ENCODE results near the gene PARP16.
"Not testable (repeated sequence)": the region's sequence is repeated elsewhere in the genome, so short reads cannot be mapped to it uniquely, and the experiment has no call there.

Gene PARP16

DNA sequence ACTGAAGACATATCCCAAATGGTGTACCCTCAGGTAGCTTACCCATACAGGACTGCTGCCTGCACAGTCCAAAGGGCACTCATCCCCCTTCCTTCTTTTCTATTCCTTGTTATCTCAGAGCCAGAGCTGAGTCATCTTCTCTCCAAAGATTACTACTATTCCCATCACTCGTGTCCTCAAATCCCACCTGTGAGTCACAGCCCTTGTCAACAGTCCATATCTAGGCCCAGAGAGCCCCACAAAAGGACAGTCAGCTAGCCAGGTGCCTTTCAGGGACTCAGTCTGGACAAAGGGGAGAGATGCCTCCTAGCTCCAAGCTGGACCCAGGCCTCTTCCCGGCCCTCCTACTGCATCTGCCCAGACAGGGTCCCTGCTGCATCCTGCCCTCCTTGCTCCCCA is 11.0 kb downstream of the PARP16 start:
- DNase-seq (ENCODE audit: low read depth in 2 of 2) = no peak

DNA sequence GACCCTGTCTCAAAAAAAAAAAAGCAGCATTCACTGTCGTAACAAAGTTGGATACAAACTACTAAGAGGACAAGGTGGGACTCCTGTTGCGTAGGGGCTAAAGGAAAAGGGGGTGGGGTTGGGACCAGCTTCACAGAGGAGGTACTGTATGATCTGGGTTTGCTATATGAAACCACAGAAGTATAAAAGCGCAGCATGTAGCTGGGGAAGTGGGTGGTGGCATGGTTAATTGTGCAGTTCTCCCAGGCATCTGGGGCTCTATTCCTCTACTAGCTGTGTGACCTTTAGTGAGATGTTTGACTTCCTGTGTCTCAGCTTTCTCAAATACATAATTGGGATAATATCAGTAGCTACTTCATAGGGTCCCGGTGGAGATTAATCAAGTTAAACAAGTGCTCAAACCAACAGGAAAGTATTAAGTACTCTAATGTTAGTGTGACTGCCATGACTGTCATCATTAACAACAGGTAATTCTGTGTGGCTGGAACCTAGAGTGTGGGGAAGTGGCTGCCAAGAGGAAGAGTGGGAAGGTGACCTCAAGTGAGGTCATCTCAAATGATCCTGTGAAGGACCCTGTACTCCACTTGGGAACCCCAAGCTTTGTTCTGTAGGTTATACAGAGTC is 11.5 kb downstream of the PARP16 start:
- DNase-seq (ENCODE audit: low read depth in 2 of 2) = no peak

DNA sequence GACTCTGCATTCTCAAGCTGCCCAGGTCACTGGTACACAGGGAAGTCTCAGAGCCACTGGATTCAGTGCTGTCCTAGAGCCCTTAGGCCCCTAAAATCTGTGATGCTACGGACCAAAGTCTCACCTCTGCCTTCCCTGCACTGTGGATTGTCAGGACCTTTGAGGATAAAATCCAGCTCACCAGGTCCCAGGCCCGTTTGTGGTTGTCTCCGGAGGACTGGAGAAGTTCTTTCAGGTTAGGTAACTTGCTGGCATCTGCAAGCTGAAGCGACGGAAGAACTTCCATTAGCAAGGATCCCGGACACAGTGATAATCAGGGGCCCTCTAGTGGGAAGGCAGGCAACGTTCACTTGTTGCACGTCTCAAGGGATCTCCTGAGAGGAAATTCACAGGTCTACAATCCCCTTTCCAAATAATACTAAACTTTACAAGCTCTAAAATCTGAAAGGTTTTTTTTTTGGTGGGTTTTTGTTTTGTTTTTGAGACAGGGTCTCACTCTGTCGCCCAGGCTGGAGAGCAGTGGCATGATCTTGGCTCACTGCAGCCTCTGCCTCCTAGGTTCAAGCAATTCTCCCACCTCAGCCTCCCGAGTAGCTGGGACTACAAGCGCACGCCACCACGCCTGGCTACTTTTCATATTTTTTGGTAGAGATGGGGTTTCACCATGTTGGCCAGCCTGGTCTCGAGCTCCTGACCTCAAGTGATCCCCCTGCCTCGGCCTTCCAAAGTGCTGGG is 15.7 kb downstream of the PARP16 start:
- DNase-seq (ENCODE audit: low read depth in 2 of 2) = peak in 1 of 2 experiments; percentile 53

DNA sequence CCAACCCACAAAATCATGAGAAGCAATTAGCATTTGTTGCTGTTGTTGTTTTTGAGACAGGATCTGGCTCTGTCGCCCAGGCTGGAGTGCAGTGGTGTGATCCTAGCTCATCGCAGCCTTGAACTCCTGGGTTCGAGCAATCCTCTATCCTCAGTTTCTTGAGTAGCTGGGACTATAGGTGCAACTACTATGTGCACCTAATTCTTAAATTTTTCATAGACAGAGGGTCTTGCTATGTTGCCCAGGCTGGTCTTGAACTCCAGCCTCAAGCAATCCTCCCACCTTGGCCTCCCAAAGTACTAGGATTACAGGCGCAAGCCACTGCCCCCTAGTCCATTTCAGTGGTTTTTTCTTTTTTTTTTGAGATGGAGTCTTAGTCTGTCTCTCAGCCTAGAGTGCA is 18.3 kb downstream of the PARP16 start:
- no peak for DNase-seq (ENCODE audit: low read depth in 2 of 2)

DNA sequence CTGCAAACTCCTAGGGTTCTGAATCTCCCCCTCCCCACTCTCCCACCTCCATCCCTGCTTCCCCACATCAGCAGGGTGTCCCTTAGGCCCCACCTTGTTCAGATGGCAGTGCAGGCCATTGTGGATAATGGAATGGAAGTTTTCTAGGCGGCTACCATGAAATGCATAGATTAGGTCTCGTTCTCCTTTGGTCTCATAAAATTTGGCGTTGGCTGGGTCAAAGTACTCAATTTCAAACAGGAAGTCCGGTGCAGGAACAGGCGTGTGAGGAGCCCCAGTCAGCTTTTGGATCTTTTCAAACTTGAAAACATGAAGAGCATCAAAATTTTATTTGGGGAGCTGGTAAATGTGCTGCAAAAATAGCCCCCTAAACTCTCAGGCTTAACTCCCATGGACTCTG is 20.2 kb downstream of the PARP16 start:
- DNase-seq (ENCODE audit: low read depth in 2 of 2) = no peak

DNA sequence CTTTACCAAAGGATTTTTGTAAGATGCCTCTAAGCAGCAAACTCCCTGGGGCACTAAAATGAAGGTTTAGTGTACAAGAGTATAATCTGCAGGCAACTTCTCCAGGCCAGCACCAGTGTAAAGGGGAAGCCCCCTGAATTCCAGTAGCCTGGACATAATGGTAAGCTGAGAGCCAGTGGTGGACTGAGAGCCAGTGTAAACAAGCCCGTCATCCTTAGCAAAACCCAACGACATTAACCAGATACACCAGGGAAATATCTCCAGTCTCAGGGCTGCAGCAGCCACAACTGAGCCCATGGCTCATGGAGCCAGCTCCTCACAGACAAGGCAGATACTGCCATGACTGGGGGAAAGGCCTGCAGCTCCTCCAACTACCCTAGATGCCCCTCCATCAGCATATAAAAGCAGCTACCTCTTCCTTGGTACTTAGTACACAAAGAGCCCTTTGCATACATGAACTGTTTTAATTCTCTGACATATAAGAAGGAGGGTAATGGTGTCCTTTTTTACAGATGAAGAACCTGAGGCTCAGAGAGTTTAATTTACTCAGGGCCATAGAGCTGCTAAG is 21.7 kb downstream of the PARP16 start:
- no peak for DNase-seq (ENCODE audit: low read depth in 2 of 2)

DNA sequence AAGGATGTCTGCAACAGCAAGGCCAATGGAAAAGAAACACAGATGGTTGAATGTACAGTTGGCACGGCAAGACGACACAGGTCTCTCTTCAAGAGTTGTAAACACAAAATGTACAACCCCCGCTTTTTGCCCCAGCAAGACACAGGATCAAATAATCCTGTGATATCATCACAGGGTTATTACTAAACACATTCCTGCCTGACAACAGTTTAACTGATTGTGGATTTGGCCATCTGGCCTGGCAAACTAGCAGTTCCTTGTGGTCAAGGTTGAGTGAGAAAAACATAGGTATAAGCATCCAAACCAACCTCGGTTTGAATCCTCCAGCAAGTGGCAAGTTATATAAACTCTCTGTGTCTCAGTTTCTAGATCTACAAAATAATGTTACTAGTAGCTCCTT is 23.4 kb downstream of the PARP16 start:
- DNase-seq (ENCODE audit: low read depth in 2 of 2) = no peak

DNA sequence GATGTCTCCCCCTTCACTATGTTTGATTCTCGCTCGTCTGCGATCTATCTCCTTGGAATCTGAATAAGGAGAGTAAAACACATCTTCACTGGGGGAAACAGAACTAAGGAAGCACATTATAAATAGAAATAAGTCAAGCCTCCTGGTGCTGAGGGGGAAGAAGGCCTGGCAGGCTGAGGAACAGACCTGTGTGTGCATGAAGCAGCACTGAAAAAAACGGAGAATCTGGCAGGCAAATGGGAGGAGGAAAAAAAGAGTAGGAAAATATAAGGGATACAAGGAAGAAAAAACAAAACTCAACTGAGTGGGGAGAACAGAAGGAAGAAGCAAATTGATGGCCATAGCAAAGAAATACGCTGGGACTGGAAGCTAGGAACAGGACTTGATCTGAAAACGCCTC is 25.7 kb downstream of the PARP16 start:
- DNase-seq (ENCODE audit: low read depth in 2 of 2) = no peak

DNA sequence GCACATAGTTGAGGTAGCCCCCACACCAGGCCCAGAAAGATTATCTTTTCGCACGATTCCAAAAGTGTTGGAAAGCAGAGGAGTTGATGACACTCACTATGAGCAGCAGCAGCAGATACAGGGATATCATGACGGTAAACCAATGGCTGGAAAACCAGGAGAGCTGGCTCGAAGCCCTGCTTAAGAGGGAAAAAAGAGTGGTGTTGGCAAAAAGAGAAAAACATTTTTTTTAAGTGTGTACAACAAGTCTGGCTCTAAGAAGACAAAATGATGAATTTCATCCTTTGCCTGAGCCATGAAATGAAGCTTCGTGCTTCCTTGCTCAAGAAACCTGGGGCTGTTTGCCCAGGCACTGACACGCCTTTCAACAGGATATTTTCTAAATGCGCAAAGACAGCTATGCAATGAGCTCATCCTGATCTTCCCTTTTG is 27.3 kb downstream of the PARP16 start:
- DNase-seq (ENCODE audit: low read depth in 2 of 2) = no peak

DNA sequence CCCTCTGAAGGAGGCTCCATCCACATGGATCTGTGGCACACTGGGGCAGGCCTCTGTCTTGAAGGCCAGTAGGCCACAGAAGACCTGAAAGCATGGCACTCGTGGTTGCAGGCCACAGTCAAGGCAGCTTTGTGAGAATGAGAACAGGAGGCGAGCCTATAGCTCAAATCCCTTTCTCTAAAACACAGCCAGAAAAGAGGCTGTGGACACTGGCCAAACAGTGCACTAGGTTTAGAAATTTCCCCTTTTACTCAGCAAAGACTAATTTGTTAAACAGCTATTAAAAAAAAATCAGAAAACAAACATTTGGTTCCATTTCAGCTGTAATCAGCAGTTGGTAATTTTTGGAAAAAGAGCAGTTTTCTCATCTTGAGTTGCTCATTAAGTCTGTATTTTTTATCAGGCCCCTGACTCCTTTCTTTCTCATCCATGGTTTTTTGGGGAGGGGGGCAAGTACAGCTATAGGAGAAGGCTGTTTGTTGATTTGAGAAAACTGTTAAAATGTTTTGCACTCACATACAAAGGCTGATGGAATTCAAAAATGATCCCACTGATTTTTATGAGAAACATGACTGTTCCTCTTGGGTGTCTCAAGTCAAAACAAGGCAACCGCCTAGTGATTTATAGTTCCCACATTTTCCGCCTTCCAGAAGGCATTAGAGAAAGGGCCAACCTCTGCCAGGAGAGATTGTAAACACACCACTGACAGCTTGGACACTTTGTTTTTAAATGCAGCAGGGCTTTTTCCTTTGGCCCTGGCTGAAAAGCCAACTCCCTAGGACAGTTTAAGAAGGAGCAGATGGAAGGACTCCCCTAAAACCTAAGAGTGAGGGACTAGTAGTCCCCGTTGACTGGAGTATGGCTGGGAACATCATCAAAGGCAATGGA is 28.1 kb downstream of the PARP16 start:
- DNase-seq (ENCODE audit: low read depth in 2 of 2) = no peak

DNA sequence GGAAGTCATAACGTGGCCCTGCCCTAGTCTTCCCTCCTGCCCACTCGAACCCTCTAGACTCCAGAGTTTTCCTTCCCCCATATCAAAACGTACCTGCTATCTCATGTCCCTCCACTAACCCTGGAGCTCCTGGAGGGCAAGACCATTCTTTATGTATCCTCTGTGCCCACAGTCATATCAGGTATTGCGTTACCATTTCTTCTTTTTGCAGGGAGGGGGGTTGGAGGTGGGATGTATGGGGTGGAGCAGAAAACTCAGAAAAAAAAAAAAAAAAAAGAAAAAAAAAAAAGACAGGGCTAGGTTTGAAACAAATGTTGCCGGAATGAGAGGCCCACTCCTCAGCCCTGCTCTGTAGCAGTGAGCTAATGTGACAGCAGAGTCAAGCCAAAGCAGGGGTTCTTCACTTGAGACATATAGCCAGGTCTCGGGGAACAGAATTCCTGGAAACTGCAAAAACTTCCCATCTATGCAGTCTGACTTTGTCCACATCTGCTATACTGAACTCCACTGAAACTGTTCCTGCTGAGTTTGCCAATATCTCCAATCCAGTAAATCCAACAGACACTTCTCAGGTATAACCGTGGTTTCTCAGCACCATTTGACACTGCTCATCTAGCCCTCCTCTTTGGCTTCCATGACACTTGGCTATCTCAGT is 31.1 kb downstream of the PARP16 start:
- no peak for DNase-seq (ENCODE audit: low read depth in 2 of 2)

DNA sequence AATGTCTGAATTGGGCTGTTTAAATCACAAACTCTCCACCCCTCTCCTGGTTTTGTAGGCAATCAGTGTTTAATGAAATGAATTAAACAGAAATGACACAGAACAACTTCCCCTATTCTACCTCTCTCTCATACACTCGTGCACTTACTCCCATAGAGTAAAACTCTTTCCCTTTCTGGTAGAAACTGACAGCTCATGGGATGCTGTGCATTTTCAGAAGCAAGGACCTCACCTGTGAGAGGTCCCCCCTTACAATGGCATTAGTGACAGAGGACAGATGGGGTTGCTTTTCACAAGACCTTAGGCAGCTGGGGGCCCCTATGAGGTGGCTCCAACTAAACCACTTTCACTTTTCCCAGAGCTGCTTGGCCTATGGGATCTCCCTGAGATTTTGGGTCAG is 31.9 kb downstream of the PARP16 start:
- no peak for DNase-seq (ENCODE audit: low read depth in 2 of 2)

DNA sequence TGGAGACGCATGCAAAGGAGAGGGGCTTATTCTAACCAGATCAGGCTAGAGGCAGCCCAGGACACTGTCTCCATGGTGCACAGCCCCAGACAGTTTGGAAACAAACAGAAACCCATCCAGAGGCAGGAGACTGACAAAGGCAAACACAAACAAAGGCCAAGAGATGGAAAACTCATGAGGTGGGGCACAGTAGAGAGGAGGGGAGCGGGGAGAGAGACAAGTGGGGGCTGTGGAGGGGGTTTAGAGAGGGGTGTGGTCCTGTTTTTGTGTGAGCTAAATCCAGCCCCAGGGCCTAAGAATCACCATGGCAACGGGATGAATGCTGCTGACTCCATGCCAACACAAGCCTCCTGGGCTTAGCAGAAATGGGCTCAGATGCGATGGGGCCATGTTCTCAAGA is 32.3 kb downstream of the PARP16 start:
- DNase-seq (ENCODE audit: low read depth in 2 of 2) = no peak

DNA sequence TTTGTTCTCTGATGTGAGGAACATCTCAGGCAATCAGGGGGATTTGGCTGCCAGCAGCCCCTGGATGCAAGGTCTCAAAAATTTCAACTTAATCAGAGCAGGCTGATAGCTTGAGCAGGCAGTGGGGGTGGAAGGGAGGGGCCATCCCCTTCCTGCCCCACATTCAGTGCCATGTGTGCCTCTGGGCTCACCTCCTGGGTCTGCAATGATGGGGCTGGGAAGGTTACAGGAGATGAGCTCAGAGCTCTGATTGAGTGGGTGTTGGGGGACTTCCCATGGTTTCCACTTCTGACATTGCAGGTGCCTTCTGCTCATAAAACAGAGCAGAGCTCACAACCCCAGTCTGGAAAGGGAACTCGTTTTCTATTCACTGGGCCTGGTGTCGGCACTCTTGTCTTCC is 37.0 kb downstream of the PARP16 start:
- no peak for DNase-seq (ENCODE audit: low read depth in 2 of 2)

DNA sequence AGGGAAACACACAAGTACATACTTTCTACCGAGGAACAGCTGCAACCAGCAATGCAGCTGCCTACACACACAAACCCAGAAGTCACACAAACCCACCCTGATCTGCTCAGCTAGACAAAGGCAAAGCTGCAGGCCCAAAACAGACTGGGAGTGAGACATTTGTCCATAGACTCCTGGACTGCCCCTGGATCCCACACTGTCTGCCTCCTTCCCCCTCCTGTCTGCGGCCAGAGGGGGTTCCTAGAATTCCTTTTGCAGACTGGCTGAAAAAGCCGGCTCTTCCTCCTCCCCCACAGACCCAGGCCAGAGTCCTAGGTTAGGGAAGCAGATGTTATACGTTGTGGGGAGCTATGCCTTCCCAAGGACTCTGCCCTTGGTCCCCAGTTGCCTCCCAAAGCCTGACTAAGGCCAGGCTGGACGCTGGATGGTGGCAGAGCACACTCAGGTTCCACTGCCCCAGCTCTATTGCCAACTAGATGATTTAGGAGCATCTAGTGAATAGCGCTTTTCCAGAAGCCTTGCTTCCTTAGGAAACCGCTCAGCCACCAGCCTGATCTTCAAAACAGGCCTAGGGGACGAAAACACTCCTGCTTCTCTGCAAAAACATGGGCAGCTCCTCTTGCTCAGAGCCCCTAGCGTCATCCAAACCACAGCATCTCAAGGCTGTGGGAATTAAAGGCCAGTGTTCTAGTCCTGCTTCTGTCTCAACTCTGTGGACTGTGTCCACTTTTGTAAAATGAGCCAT is 38.0 kb downstream of the PARP16 start:
- DNase-seq (ENCODE audit: low read depth in 2 of 2) = no peak

DNA sequence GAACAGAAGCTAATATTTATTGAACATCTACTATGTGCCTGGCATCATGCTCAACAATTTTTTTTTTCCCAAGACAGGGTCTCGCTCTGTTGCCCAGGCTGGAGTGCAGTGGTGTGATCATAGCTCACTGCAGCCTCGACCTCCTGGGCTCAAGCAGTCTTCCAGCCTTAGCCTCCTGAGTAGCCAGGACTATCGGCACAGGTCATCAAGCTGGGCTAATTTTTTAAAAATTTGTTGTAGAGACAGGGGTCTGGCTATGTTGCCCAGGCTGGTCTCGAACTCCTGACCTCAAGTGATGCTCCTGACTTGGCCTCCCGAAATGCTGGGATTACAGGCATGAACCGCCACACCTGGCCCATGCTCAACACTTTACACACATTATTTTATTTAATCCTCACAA is 39.7 kb downstream of the PARP16 start:
- DNase-seq (ENCODE audit: low read depth in 2 of 2) = no peak

DNA sequence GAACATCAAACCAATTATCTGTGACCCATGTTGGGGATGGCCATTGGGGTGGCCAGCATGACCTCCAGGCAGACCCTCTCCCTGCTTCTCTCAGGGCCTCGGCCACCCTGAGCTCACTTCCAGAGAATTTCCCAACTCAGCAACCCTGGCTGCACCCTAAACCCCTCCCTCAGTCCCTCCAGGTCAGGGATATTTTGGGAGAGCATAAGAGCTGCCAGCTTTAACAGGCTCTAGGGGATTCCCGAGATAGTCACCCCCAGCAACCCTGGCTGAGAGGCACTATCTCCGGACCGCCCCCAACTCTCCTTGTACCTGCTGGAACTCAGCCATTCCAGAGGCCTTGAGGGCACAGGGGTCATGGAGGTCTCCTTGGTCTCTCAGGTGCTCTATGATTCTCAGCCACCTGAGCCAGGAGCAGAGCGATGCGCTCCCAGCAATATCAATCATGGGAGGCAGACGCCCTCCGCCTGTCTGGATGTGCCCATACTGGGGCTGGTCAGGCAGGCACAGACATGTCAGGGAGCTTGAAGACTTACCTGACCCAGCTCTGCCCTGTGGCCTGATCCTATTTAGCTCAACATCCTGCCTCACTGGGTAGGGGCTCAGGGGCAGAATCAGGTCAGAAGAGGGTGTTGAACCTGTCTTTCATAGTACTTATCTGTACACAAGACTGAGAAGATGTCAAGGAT is 40.5 kb downstream of the PARP16 start:
- no peak for DNase-seq (ENCODE audit: low read depth in 2 of 2)

DNA sequence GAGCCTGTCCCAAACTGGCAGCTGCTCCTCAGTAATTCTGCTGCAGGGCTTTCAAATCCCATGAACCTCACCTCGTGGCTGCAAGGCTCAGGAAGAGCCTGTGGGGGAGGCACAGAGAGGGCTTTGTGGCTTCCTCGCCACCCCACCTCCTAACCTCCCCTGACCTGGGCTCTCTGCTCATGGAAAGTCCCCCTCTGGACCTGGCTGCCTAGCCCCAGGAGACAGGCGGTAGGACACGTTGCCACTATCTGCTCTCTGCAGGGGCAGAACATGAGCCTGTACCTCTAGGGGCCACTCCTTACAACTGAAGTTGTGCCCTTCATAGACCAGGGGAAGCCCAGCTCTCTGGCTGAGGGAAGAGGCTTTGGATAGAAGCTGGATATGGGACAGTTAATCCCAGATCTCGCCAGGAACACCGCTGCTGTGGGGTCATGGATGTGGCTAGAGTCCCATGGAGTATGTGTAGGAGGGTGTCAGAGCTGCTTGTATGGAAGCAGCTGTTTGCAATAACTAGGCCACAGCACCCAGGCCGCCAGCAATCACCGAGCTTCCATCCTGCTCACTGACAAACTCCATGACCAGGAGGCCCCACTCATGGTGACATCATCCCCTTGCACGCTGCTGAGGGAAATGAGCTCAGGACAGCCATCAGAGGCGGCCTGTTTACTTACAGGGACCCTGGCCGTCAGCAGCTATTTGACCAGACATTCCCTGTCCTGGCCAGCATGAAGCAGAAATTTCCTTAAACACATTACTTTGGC is 41.4 kb downstream of the PARP16 start:
- no peak for DNase-seq (ENCODE audit: low read depth in 2 of 2)

DNA sequence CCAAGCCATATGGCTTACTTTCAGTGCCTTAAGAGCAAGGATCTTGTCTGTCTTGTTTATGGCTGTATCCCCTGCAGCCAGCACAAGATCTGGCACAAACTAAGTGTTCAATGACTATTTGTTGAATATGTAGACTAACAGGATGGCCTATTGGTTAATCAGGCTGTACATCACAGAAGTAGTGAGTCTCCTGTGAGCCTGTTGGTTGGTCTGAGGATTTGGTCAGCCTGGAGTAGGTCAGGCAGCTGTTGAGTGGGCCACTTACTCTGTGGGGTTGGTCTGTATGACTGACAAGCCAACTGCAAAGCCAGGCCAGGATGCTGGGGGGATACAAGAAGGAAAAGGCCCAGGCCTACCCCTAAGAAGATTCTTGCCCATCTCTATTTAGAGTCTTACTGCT is 42.0 kb downstream of the PARP16 start:
- DNase-seq (ENCODE audit: low read depth in 2 of 2) = no peak

DNA sequence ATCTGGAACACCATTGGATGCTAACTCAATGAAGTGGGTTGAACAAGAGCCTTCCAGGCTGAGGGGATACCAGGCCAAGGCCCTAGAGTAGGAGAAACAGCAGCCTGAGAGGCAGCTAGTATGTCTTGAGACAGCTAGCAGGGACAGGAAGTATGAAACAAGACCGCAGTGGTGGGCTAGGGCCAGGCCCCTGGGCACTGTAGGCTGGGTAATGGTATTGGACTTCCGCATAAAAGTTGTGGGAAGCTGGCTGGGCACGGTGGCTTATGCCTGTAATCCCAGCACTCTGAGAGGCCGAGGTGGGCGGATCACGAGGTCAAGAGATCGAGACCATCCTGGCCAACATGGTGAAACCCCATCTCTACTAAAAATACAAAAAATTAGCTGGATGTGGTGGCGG is 50.2 kb downstream of the PARP16 start:
- DNase-seq (ENCODE audit: low read depth in 2 of 2) = not testable (repeated sequence)

Data from fibroblast of skin of left biceps (primary cell).